OCI-LY1 (cell line): ENCODE measurements around the gene PTX4.

ENCODE experiments used
- H2AFZ ChIP-seq: fragments of 200-600 bp; sonication (generic), shearing (Covaris generic); 2 replicates; pipeline ENCODE4 v1.6.0; 2014; ENCODE audit warnings: antibody characterized with exemption, mild to moderate bottlenecking, low read length
- H3F3A ChIP-seq: fragments of 200-600 bp; sonication (generic), shearing (Covaris generic); 2 replicates; pipeline ENCODE4 v1.6.0; 2014; ENCODE audit warnings: mild to moderate bottlenecking, antibody characterized with exemption, low read length, moderate library complexity; ENCODE audit not compliant: insufficient read depth
- H3K27ac ChIP-seq: fragments of 200-600 bp; sonication (generic); 2 replicates; pipeline ENCODE4 v1.5.1; 2014; ENCODE audit warnings: low read length, mixed run types, mild to moderate bottlenecking, low read depth; ENCODE audit not compliant: poor library complexity, severe bottlenecking
- H3K27me3 ChIP-seq: fragments of 200-600 bp; sonication (generic); 2 replicates; pipeline ENCODE4 v1.6.0; 2014; ENCODE audit warnings: antibody characterized with exemption, mild to moderate bottlenecking, low read length, moderate library complexity; ENCODE audit not compliant: insufficient read depth
- H3K36me3 ChIP-seq: fragments of 200-600 bp; sonication (generic); 2 replicates; pipeline ENCODE4 v1.6.1; 2014; ENCODE audit warnings: mild to moderate bottlenecking, antibody characterized with exemption, low read length, moderate library complexity, mixed read lengths; ENCODE audit not compliant: insufficient read depth
- H3K4me1 ChIP-seq: fragments of 200-600 bp; sonication (generic); 2 replicates; pipeline ENCODE4 v1.5.1; 2014; ENCODE audit warnings: mild to moderate bottlenecking, low read length, moderate library complexity; ENCODE audit not compliant: insufficient read depth, severe bottlenecking
- H3K4me2 ChIP-seq: fragments of 200-600 bp; sonication (generic), shearing (Covaris generic); 2 replicates; pipeline ENCODE4 v1.6.1; 2014; ENCODE audit warnings: low read length
- H3K4me3 ChIP-seq: fragments of 200-600 bp; sonication (generic); 2 replicates; pipeline ENCODE4 v1.5.1; 2014; ENCODE audit warnings: low read length, low read depth, mild to moderate bottlenecking, mixed read lengths; ENCODE audit not compliant: poor library complexity, severe bottlenecking
- H3K79me2 ChIP-seq: fragments of 200-600 bp; shearing (Covaris generic); 2 replicates; pipeline ENCODE4 v1.6.1; 2016; ENCODE audit warnings: mixed run types, low read length, mixed read lengths; ENCODE audit not compliant: insufficient read depth
- H3K9ac ChIP-seq: fragments of 200-600 bp; sonication (generic), shearing (Covaris generic); 2 replicates; pipeline ENCODE4 v1.6.1; 2014; ENCODE audit warnings: mild to moderate bottlenecking, low read length, mixed read lengths
- H3K9me2 ChIP-seq: fragments of 200-600 bp; sonication (generic), shearing (Covaris generic); 2 replicates; pipeline ENCODE4 v1.6.1; 2014; ENCODE audit warnings: low read depth, mild to moderate bottlenecking, low read length, mixed read lengths
- H3K9me3 ChIP-seq: fragments of 200-600 bp; shearing (Covaris generic); 2 replicates; pipeline ENCODE4 v1.6.1; 2014; ENCODE audit warnings: low read length, mixed read lengths
- H4K20me1 ChIP-seq: fragments of 200-600 bp; sonication (generic), shearing (Covaris generic); 2 replicates; pipeline ENCODE4 v1.6.0; 2016; ENCODE audit warnings: mild to moderate bottlenecking, low read length; ENCODE audit not compliant: insufficient read depth
- EZH2 ChIP-seq: fragments of 200-600 bp; sonication (generic), shearing (Covaris generic); IDR thresholded peaks from 2 replicates; pipeline ENCODE4 v1.8.0; 2017; ENCODE audit warnings: borderline replicate concordance, mixed run types, mild to moderate bottlenecking, antibody characterized with exemption, low read length, moderate library complexity, mixed read lengths
- TF ChIP-seq, protein P1 (sequence below): fragments of 200-600 bp; sonication (generic), shearing (Covaris generic); IDR thresholded peaks from 2 replicates; pipeline ENCODE4 v1.5.1; 2017; ENCODE audit warnings: mild to moderate bottlenecking, antibody characterized with exemption, low read length, moderate library complexity, mixed read lengths

The PTX4 gene

DNA sequence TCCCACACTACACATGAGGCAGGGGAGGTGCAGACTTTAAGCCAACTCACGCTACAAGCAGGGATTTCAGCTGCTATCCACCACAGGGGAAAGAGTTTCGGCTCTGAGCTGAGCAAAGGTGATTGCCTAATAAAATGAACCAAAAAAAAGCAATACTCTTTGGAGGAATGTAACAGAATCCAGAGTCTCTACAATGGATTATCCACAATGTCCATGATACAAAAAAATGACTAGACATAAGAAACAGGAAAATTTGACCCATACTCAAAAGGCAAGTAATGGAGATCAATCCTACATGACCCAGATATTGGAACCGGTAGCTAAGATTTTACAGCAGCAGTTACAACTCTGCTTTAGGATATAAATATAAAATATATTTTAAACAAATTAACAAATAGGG lies 25.8 kb upstream of the PTX4 start:
- Histone ChIP-seq H2AFZ (no peak overlapping the region), H3K36me3 (peaks cover 22% of the 10 kb centered on the region), H3K4me3 (no peak overlapping the region), H3K79me2 (no peaks in the 10 kb centered on the region), H3K27me3 (0 out of 2 replicates have a peak, but pooled peaks cover 5% of the 10 kb centered on the region), H3K9me3 (no peaks in the 10 kb centered on the region), H4K20me1 (no peaks in the 10 kb centered on the region), H3K9ac (no peak overlapping the region), H3K27ac (no peak overlapping the region), H3K4me2 (no peak overlapping the region), H3K9me2 (no peaks in the 10 kb centered on the region), H3F3A (no peaks in the 10 kb centered on the region), H3K4me1 (no peaks in the 10 kb centered on the region)
- TF ChIP-seq, protein P1, sequence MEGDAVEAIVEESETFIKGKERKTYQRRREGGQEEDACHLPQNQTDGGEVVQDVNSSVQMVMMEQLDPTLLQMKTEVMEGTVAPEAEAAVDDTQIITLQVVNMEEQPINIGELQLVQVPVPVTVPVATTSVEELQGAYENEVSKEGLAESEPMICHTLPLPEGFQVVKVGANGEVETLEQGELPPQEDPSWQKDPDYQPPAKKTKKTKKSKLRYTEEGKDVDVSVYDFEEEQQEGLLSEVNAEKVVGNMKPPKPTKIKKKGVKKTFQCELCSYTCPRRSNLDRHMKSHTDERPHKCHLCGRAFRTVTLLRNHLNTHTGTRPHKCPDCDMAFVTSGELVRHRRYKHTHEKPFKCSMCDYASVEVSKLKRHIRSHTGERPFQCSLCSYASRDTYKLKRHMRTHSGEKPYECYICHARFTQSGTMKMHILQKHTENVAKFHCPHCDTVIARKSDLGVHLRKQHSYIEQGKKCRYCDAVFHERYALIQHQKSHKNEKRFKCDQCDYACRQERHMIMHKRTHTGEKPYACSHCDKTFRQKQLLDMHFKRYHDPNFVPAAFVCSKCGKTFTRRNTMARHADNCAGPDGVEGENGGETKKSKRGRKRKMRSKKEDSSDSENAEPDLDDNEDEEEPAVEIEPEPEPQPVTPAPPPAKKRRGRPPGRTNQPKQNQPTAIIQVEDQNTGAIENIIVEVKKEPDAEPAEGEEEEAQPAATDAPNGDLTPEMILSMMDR = no peak
- TF ChIP-seq EZH2 = no peak

DNA sequence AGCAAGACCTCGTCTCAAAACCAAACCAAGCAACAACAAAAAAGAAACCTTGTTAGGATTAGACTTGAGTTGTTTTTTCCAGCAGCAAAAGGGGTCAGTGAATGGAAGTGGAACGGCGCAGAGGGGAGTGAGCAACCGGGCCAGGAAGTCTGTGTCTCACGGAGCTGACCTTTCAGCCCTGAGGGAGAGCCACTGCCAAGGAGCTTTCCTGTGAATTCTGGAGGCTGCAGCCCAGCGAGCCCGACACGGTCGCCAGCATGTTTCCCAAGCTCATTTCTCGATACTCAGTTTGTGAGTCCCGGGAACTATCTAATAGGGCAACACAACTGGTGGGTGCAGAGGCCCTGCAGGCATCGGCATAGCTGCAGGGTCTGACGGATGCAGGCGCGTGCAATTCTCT lies 24.0 kb upstream of the PTX4 start:
- Histone ChIP-seq H3K79me2 (no peaks in the 10 kb centered on the region), H3K9ac (no peak overlapping the region), H3K4me3 (no peak overlapping the region), H3K9me3 (no peaks in the 10 kb centered on the region), H3F3A (no peaks in the 10 kb centered on the region), H3K27ac (no peak overlapping the region), H3K27me3 (no peaks in the 10 kb centered on the region), H3K4me1 (no peaks in the 10 kb centered on the region), H3K36me3 (peaks cover 26% of the 10 kb centered on the region), H2AFZ (no peak overlapping the region), H3K4me2 (no peak overlapping the region), H3K9me2 (no peaks in the 10 kb centered on the region), H4K20me1 (no peaks in the 10 kb centered on the region)
- TF ChIP-seq, protein P1 = no peak
- no peak for TF ChIP-seq EZH2

DNA sequence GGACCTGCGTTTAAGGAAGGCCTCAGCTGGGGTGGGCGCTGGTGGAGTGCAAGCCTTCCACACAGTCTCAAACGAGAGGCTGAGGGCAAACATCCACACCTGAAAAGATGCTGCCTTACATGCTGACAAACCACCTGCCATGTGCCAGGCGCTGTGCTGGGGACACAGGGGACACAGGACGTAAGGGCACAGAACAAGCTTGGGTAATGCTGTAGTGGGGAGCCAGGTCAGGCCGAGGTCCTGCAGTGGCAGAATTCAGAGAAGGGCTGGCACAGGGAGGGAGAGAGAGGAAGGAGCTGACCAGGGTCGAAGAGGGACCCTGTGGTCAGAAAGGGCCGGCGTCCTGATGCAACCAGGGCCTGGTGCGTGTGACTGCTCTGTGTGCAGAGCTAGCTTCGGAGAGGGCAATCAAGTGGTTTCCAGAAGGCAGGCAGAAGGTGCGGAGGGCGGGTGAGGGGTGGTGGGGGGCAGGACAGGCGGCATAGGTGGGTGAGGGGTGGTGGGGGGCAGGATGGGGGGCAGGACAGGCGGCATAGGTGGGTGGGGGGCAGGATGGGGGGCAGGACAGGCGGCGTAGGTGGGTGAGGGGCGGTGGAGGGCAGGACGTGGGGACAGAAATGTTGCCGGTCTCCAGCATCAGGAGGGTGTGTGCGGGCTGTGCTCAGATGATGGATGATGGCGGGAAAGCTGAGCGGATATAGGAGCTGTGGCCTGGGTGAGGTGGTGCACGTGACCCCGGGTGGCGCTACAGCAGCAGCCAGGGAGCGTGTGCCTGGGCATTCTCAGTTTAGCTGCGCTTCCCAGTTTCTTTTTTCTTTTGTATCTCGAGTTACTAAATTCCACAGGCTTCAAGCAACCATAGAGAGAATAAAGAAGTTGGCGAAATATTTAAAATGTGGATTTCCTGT lies 23.2 kb upstream of the PTX4 start:
- no peaks in the 10 kb centered on the region for H4K20me1 ChIP-seq
- H3K4me2 ChIP-seq = no peak overlapping the region
- no peak overlapping the region for H3K4me3 ChIP-seq
- no peaks in the 10 kb centered on the region for H3K79me2 ChIP-seq
- H3K4me1 ChIP-seq = no peaks in the 10 kb centered on the region
- H3K9me2 ChIP-seq = no peaks in the 10 kb centered on the region
- no peaks in the 10 kb centered on the region for H3F3A ChIP-seq
- H3K9me3 ChIP-seq = no peaks in the 10 kb centered on the region
- TF ChIP-seq, protein P1 = no peak
- no peak for TF ChIP-seq EZH2
- H3K9ac ChIP-seq = no peak overlapping the region
- no peak overlapping the region for H2AFZ ChIP-seq
- peaks cover 26% of the 10 kb centered on the region for H3K36me3 ChIP-seq
- no peak overlapping the region for H3K27ac ChIP-seq
- H3K27me3 ChIP-seq = no peaks in the 10 kb centered on the region
